Activated B cell treated with CpG ODN at 0.5 μM for 24 hours (primary cell): ENCODE measurements around the gene PTBP3. TPM values are rescaled to one million over a fixed set of nuclear protein-coding genes. Genes with fewer than 3 reads are reported as not detected.
"Not testable (repeated sequence)": the region's sequence is repeated elsewhere in the genome, so short reads cannot be mapped to it uniquely, and the experiment has no call there.

Experiments used
- ATAC-seq: fragments of 200-7000 bp; cut with Tn5 transposase; one replicate; pipeline ENCODE4 v1.10.0; 2021; ENCODE audit warnings: low read depth, mild to moderate bottlenecking, moderate library complexity
- CTCF ChIA-PET: fragments of 350-600 bp; sonication (Branson Sonifier 250); formaldehyde crosslinking; loops from one replicate; lab custom pipeline; 2021; ENCODE audit warnings: antibody characterized with exemption; lab: Charles Lee
- POLR2A ChIA-PET: fragments of 350-600 bp; sonication (Branson Sonifier 250); formaldehyde crosslinking; loops from one replicate; lab custom pipeline; 2021; ENCODE audit warnings: antibody characterized with exemption; lab: Charles Lee
- DNase-seq: peaks from one replicate; pipeline ENCODE4 v3.0.0; 2022
- H3K27ac Mint-ChIP-seq: one replicate; pipeline ENCODE4 v1.8.0; 2020; ENCODE audit warnings: mixed read lengths
- H3K27me3 Mint-ChIP-seq: one replicate; pipeline ENCODE4 v1.8.0; 2021; ENCODE audit warnings: mixed read lengths
- H3K36me3 Mint-ChIP-seq: one replicate; pipeline ENCODE4 v1.8.0; 2021; ENCODE audit warnings: low read depth, mixed read lengths
- H3K4me1 Mint-ChIP-seq: one replicate; pipeline ENCODE4 v1.8.0; 2021; ENCODE audit warnings: mixed read lengths
- H3K4me3 Mint-ChIP-seq: one replicate; pipeline ENCODE4 v1.8.0; 2020; ENCODE audit warnings: mild to moderate bottlenecking, mixed read lengths
- H3K9me3 Mint-ChIP-seq: one replicate; pipeline ENCODE4 v1.8.0; 2020; ENCODE audit warnings: mixed read lengths
- CTCF ChIP-seq: fragments of 200-600 bp; IDR thresholded peaks from one replicate; pipeline ENCODE4 v1.8.0; 2022; ENCODE audit warnings: antibody characterized with exemption, mild to moderate bottlenecking
- intact Hi-C: fragments of 100-400 bp; cut with micrococcal nuclease; formaldehyde crosslinking; loops from one replicate; pipeline ENCODE4 v1.15.1; 2024
- total RNA-seq: library from RNA; stranded (reverse); gene quantifications from 2 replicates; pipeline ENCODE4 v1.2.3, GENCODE V29; 2022

PTBP3 gene
- total RNA-seq, 1 donor from 2014 or later: 106 TPM

GRCh38 chr9:112194969-112195431, 138.4 kb downstream of the PTBP3 start:
- POLR2A ChIA-PET: no interaction called here

GRCh38 chr9:112193572-112194288, 139.7 kb downstream of the PTBP3 start:
- Mint-ChIP-seq H3K9me3 (no peaks in the 10 kb centered on the region), H3K4me3 (no peak overlapping the region), H3K4me1 (peaks cover 5% of the 10 kb centered on the region), H3K27ac (no peak overlapping the region), H3K36me3 (peaks cover 3% of the 10 kb centered on the region), H3K27me3 (no peaks in the 10 kb centered on the region)
- intact Hi-C loops: no loop called here
- TF ChIP-seq CTCF: no peak
- ChIA-PET POLR2A (no interaction called here), CTCF (no interaction called here)
- DNase-seq: no peak
- ATAC-seq: no peak

More at GRCh38 chr9:112194969-112195431, 138.4 kb downstream of the PTBP3 start:
- Mint-ChIP-seq H3K27me3 (no peaks in the 10 kb centered on the region), H3K9me3 (no peaks in the 10 kb centered on the region), H3K4me1 (peaks cover 5% of the 10 kb centered on the region), H3K36me3 (peaks cover 3% of the 10 kb centered on the region), H3K27ac (no peak overlapping the region), H3K4me3 (no peak overlapping the region)
- CTCF ChIA-PET: no interaction called here
- intact Hi-C loops: no loop called here
- TF ChIP-seq CTCF: no peak
- no peak for ATAC-seq
- no peak for DNase-seq

DNA sequence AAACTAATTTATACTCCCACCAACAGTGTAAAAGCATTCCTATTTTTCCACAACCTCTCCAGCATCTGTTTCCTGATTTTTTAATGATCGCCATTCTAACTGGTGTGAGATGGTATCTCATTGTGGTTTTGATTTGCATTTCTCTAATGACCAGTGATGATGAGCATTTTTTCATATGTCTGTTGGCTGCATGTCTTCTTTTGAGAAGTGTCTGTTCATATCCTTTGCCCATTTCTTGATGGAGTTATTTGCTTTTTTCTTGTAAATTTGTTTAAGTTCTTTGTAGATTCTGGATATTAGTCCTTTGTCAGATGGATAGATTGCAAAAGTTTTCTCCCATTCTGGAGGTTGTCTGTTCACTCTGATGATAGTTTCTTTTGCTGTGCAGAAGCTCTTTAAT, 143.1 kb downstream of the PTBP3 start:
- H3K9me3 Mint-ChIP-seq, H3K36me3 Mint-ChIP-seq, H3K4me3 Mint-ChIP-seq, POLR2A ChIA-PET, DNase-seq, intact Hi-C loops, H3K27ac Mint-ChIP-seq, H3K27me3 Mint-ChIP-seq, ATAC-seq, H3K4me1 Mint-ChIP-seq, CTCF ChIA-PET: not testable (repeated sequence)

- intact Hi-C loops: no loop called here
- Mint-ChIP-seq H3K36me3 (peaks cover 3% of the 10 kb centered on the region), H3K9me3 (no peaks in the 10 kb centered on the region), H3K27me3 (no peaks in the 10 kb centered on the region), H3K4me3 (no peak overlapping the region), H3K4me1 (peaks cover 2% of the 10 kb centered on the region), H3K27ac (no peak overlapping the region)
- TF ChIP-seq CTCF: no peak
- no peak for ATAC-seq
- ChIA-PET CTCF (no interaction called here), POLR2A (interaction anchor here (0.6 kb wide), 1 partner anchor 59 kb away, joined by 4 read pairs; no protein-coding TSS in a partner anchor)
- DNase-seq: no peak
These were observed 144.5 kb downstream of the PTBP3 start for GRCh38 chr9:112188884-112189283.

DNA sequence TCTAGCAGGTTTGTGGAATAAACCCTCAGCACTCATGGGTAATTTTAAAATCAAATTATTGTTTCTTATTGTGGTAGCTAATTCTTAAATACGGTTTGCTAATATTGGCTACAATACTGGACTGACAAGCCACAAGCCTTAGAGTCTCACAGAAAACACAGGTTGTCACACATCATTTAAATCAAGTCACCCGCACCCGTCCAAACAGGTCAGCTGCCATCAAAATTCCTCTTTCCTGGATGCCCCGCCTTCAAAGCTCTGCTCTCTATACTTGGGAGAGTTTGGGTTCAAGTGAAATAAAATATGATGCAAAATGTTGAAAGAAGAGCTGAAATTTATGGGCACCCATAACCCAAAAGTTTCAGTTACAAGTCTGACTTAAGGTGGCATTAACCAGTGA, 146.0 kb downstream of the PTBP3 start:
- no peak for DNase-seq
- peaks cover 4% of the 10 kb centered on the region for H3K9me3 Mint-ChIP-seq
- H3K4me1 Mint-ChIP-seq: no peaks in the 10 kb centered on the region
- CTCF ChIA-PET: interaction anchor here (0.8 to 1.6 kb wide), 2 partner anchors 13 to 25 kb away, joined by 3 to 5 read pairs; no protein-coding TSS in a partner anchor
- no peak for ATAC-seq
- H3K27ac Mint-ChIP-seq: no peak overlapping the region
- POLR2A ChIA-PET: no interaction called here
- H3K27me3 Mint-ChIP-seq: no peaks in the 10 kb centered on the region
- no peak for TF ChIP-seq CTCF
- intact Hi-C loops: no loop called here
- H3K4me3 Mint-ChIP-seq: no peak overlapping the region
- H3K36me3 Mint-ChIP-seq: peaks cover 3% of the 10 kb centered on the region
